Middle frontal gyrus (tissue), 1 donor: ENCODE measurements around the gene SUMO2.

ENCODE experiments used
- DNase-seq: peaks from one replicate; pipeline ENCODE4 v3.0.0-alpha.2; 2015; ENCODE audit warnings: low spot score; ENCODE audit errors: extremely low spot score

SUMO2 gene

GRCh38 chr17:75124041-75124818 lies 58.5 kb downstream of the SUMO2 start:
- no peak for DNase-seq

GRCh38 chr17:75118307-75118706 lies 64.5 kb downstream of the SUMO2 start:
- DNase-seq = no peak

GRCh38 chr17:75116737-75117136 lies 66.0 kb downstream of the SUMO2 start:
- no peak for DNase-seq
